HL-60/S4 treated with phorbol 12-myristate 13-acetate at 8.2 ng/mL for 4 days and 3 days (cell line): Measurements from ENCODE around the gene TNFSF12.

Source experiments
- in situ Hi-C: fragments of 300-500 bp; cut with MboI; formaldehyde crosslinking; loops from 2 replicates; pipeline ENCODE4 v1.15.0; 2022; ENCODE audit warnings: low sequenced_read_pairs

Gene TNFSF12

GRCh38 chr17:7583253-7584109, 34.6 kb downstream of the TNFSF12 start, which contains the start of gene MPDU1:
MPDU1 (plus strand) TSS chr17:7583852; CDS start chr17:7583863, 11 bp downstream.
- in situ Hi-C loops = loop anchor here (25.0 kb wide), 2 partner anchors 104 to 254 kb away; partner anchors contain the start of genes KDM6B, TP53 and WRAP53

- in situ Hi-C loops = loop anchor here (25.0 kb wide), 2 partner anchors 100 to 250 kb away; partner anchors contain the start of genes KDM6B, TP53 and WRAP53
Observed at GRCh38 chr17:7586673-7587419, 38.0 kb downstream of the TNFSF12 start.

DNA sequence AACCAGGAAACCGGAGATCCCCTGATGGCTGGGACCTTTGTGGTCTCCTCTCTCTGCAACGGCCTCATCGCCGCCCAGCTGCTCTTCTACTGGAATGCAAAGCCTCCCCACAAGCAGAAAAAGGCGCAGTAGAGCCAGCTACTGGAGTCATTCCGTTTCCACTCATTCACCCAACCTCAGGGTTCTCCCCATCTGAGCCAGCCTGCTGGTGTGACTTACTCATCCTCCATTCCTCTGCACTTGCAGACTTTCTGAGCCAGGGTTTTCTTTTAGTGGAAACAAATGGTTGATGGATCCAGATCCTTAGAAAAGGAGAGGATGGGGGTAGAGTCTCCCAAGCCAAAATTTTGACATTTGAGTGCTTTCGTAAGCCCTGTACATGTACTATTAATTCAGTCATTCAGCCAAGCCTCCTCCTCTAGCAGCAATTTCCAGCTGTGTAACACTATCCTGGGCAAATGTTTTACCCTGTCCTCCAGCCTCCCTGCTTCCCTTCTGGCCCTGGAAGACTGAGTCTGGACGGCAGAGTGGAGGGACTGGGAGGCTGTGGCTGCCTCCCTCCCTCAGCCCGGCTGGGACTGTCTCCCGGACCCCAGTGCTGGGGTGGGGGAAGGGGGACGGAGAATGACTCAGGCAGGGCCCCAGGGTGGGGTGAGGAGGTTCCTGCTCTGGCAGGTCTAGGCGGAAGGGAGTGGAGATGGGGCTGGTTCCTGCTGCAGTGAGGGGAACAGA, 38.7 kb downstream of the TNFSF12 start:
- in situ Hi-C loops = loop anchor here (25.0 kb wide), 2 partner anchors 100 to 250 kb away; partner anchors contain the start of genes KDM6B, TP53 and WRAP53

DNA sequence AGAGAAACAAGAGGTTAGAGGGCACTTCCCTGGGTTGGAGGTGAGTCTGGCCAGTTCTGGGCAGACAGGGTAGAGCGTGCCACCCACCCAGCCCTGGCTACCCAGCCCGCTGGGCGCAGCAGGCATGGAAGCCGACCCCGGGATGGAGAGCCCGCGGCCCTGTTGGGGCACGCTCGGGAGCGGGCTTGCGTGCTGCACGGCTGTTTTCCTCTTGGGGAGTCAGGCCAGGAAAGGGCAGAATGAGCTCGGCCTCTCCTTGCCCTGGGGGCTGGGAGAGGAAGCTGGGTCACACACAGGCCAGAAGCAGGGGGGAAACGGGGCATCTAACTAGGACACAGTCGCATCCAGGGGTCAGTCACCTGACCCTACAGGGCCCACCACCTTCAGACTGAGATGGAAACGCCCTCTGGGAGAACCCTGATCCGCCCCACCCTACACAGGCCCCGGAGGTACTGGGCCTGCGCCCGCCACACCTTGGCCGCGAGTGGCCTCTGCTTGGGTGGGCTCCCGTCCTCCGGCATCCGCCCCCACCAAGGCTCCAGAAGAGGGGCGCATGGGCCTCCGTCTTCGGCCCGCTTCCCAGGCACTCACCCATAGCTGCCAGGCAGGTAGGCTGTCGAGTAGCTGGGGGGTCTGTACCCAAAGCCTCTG, 39.8 kb downstream of the TNFSF12 start:
- in situ Hi-C loops = loop anchor here (25.0 kb wide), 2 partner anchors 99 to 249 kb away; partner anchors contain the start of genes KDM6B, TP53 and WRAP53

GRCh38 chr17:7589204-7589868, 40.5 kb downstream of the TNFSF12 start:
- in situ Hi-C loops = loop anchor here (25.0 kb wide), 2 partner anchors 98 to 248 kb away; partner anchors contain the start of genes KDM6B, TP53 and WRAP53

- in situ Hi-C loops = loop anchor here (25.0 kb wide), 2 partner anchors 97 to 247 kb away; partner anchors contain the start of genes KDM6B, TP53 and WRAP53
Observed at GRCh38 chr17:7589891-7590691, 41.2 kb downstream of the TNFSF12 start, which contains the start of gene SOX15. SOX15 (minus strand) TSS chr17:7590094; CDS start chr17:7589676, 418 bp downstream.

- in situ Hi-C loops = loop anchor here (25.0 kb wide), 2 partner anchors 97 to 247 kb away; partner anchors contain the start of genes KDM6B, TP53 and WRAP53
Observed at GRCh38 chr17:7590743-7591142, 41.9 kb downstream of the TNFSF12 start.

DNA sequence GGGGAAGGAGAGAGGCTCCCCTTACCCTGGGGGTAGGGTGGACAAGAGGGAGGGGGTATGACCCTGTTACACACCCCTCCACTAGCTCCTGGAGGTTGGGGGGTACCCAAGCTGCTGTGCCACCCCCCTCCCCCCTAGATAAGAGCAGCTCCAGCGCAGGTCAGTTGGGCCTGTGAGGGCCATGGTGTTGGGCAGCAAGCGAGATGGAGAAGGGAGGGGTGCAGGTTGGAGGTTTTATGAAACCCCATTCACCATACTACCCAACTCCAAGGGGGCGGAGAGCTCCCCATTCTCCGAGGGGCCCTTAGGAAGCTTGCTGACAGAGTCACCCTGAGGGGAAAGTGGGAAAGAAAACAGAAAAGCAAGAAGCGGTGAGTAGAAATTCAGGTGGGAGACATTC, 42.7 kb downstream of the TNFSF12 start:
- in situ Hi-C loops = loop anchor here (25.0 kb wide), 2 partner anchors 96 to 246 kb away; partner anchors contain the start of genes KDM6B, TP53 and WRAP53

DNA sequence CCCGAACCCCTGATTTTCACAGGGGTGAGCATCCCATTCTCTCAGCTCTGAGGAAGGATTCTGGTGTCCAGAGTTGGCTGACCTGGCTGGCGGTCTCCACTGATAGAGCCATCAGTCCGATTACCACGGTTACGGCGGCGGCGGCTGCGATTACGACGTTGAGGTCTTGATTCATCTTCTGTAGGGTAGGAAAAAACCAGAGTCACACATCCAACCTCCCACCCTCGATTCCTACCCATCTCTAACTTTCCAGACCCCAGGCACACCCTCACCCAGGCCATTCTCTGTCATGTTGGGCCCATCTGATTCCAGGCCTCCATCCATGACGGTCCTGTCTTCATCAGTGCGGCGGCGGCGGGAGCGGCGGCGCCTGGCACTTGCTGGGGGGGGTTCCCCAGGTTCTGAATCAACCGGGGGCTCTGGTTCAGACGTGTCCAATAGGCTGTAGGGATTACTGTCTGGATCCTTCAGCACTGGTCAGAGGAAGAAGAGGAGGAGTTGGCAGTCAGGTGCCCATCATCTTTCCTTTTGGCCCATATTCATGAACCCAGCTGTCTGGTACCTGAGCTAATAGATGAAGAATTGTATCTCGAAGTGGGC, 43.7 kb downstream of the TNFSF12 start:
- in situ Hi-C loops = loop anchor here (25.0 kb wide), 2 partner anchors 95 to 245 kb away; partner anchors contain the start of genes KDM6B, TP53 and WRAP53

DNA sequence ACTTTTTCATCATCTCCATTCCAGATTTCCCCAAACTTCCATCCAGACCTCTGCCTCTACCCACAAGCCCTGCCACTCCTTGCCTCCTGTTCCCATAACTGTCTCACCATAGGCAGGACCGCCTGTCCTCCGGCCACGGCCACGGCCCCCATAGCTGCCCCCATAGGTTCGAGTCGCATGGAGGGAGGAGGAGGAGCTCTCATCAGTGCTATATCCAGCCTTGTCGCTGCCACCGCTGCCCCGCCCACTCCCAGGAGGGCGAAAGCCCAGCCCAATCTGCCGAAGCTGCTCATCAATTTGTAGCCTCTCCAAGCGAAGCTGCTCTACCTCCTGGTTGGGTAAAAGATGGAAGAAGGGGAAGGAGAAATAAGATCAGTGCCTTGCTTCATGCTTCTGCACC, 44.4 kb downstream of the TNFSF12 start:
- in situ Hi-C loops = loop anchor here (25.0 kb wide), 2 partner anchors 94 to 244 kb away; partner anchors contain the start of genes KDM6B, TP53 and WRAP53

DNA sequence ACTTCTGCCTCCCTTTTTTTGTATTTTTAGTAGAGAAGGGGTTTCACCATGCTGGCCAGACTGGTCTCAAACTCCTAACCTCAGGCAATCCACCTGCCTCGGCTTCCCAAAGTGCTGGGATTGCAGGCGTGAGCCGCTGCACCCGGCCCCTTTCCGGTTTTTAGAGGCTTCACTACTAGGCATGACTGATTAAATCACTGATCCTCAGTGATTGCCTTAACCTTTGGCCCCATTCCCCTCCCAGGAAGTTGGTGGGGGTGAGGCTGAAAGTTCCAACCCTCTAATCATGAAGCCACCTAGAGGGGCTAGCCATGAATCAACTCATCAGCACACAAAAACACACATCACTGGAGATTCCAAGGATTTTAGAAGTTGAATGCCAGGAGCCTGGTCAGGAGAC, 48.7 kb downstream of the TNFSF12 start:
- in situ Hi-C loops = loop anchor here (25.0 kb wide), 2 partner anchors 90 to 240 kb away; partner anchors contain the start of genes KDM6B, TP53 and WRAP53

DNA sequence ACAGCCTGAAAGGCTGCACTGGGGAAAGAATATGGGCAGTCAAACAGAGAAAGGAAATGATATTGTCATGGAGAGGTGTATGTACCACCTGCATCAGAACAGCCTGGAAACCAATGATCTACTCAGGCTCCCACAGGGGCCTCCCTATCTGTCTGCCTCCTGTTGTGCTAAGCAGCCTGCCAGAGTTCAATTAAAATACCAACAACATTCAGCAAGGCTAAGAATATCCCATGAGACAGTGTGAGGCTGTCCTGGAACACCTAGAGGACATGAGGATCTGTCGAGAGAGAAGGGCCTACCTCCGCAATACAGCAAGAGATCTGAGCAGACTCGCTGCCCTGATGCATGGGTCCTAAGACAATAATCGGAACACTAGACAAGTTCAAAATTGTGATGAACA, 57.4 kb downstream of the TNFSF12 start:
- in situ Hi-C loops = no loop called here
